COLO668 (cell line): ENCODE measurements around the gene PKMYT1.
A peak's percentile ranks its signal among the peaks of the same experiment; 100 is the strongest.

ENCODE experiments used
- DNase-seq: peaks from one replicate; lab custom pipeline; 2025; ENCODE audit not compliant: unreplicated experiment; lab: John Stamatoyannopoulos, UW

PKMYT1 gene

GRCh38 chr16:2974319-2975056 lies 5.8 kb downstream of the PKMYT1 start:
- DNase-seq: no peak

GRCh38 chr16:2973605-2974318 lies 6.5 kb downstream of the PKMYT1 start:
- DNase-seq: no peak

- DNase-seq: no peak
These were observed 7.2 kb downstream of the PKMYT1 start for GRCh38 chr16:2973093-2973492.

GRCh38 chr16:2971985-2972784 lies 8.1 kb downstream of the PKMYT1 start:
- no peak for DNase-seq

GRCh38 chr16:2971134-2971984 lies 8.9 kb downstream of the PKMYT1 start:
- no peak for DNase-seq

GRCh38 chr16:2970563-2970962 lies 9.7 kb downstream of the PKMYT1 start:
- DNase-seq: no peak

GRCh38 chr16:2969545-2970521 lies 10.4 kb downstream of the PKMYT1 start:
- DNase-seq: peak; percentile 83

GRCh38 chr16:2968738-2969544 lies 11.3 kb downstream of the PKMYT1 start, which contains the start of gene PAQR4:
Gene PAQR4 (plus strand): TSS chr16:2969348. CDS start chr16:2969675, 327 bp downstream.
- DNase-seq: peak; percentile 94

- peak; percentile 71 for DNase-seq
These were observed 11.9 kb downstream of the PKMYT1 start for GRCh38 chr16:2968368-2968737.

- no peak for DNase-seq
These were observed 12.5 kb downstream of the PKMYT1 start for GRCh38 chr16:2967721-2968161.

GRCh38 chr16:2967211-2967631 lies 13.0 kb downstream of the PKMYT1 start:
- no peak for DNase-seq

GRCh38 chr16:2966808-2967191 lies 13.4 kb downstream of the PKMYT1 start:
- DNase-seq: peak; percentile 48

GRCh38 chr16:2966043-2966807 lies 14.0 kb downstream of the PKMYT1 start:
- no peak for DNase-seq

- DNase-seq: peak; percentile 68
These were observed 15.5 kb downstream of the PKMYT1 start for GRCh38 chr16:2964475-2965336.

- peak; percentile 58 for DNase-seq
These were observed 16.3 kb downstream of the PKMYT1 start, which contains the start of gene KREMEN2 for GRCh38 chr16:2963723-2964474. Gene KREMEN2 (plus strand): TSS chr16:2964275. CDS start chr16:2964521, 246 bp downstream.

- peak; percentile 41 for DNase-seq
These were observed 17.0 kb downstream of the PKMYT1 start for GRCh38 chr16:2963074-2963722.
